SK-N-SH (cell line): ENCODE data around the gene ROPN1L.

Experiments used
- CHD2 ChIP-seq: fragments of 150-350 bp; IDR thresholded peaks from 2 replicates; pipeline ENCODE4 v1.6.1; 2018; ENCODE audit warnings: low read length; ENCODE audit not compliant: partially characterized antibody
- ELF1 ChIP-seq: IDR thresholded peaks from 2 replicates; pipeline ENCODE4 v1.4.0; 2012
- EP300 ChIP-seq, 2 experiments: IDR thresholded peaks; 2 replicates each; pipeline versions ENCODE4 v1.4.0 to v1.6.1; 2012; ENCODE audit warnings: borderline replicate concordance in 1 of 2, low read depth in 1 of 2, low read length in 1 of 2
- EZH2phosphoT487 ChIP-seq: fragments of 200-600 bp; sonication (generic); IDR thresholded peaks from 2 replicates; pipeline ENCODE4 v1.6.1; 2017; ENCODE audit warnings: low read depth, mixed run types, mild to moderate bottlenecking, antibody characterized with exemption, moderate library complexity, borderline replicate concordance
- FOSL2 ChIP-seq: IDR thresholded peaks from 2 replicates; pipeline ENCODE4 v1.4.0; 2012; ENCODE audit warnings: low read depth, mild to moderate bottlenecking, moderate library complexity, borderline replicate concordance
- GABPA ChIP-seq: IDR thresholded peaks from 2 replicates; pipeline ENCODE4 v1.4.0; 2012; ENCODE audit warnings: low read depth, mild to moderate bottlenecking
- JUND ChIP-seq: IDR thresholded peaks from 2 replicates; pipeline ENCODE4 v1.4.0; 2012
- PBX3 ChIP-seq: IDR thresholded peaks from 2 replicates; pipeline ENCODE4; 2012
- POLR2AphosphoS5 ChIP-seq: IDR thresholded peaks from 2 replicates; pipeline ENCODE4 v1.6.1; 2012; ENCODE audit warnings: low read depth, low read length
- RAD21 ChIP-seq: IDR thresholded peaks from 2 replicates; pipeline ENCODE4 v1.6.1; 2012; ENCODE audit warnings: mild to moderate bottlenecking, low read length
- RXRA ChIP-seq: IDR thresholded peaks from 2 replicates; pipeline ENCODE4 v1.4.0; 2012; ENCODE audit warnings: low read depth, mild to moderate bottlenecking, borderline replicate concordance
- SIN3A ChIP-seq: IDR thresholded peaks from 2 replicates; pipeline ENCODE4 v1.6.1; 2012; ENCODE audit warnings: low read depth, mild to moderate bottlenecking, low read length, moderate library complexity, borderline replicate concordance
- TF ChIP-seq, protein P1 (sequence below): fragments of 200-600 bp; sonication (generic); IDR thresholded peaks from 2 replicates; pipeline ENCODE4 v1.6.1; 2017; ENCODE audit warnings: antibody characterized with exemption, mild to moderate bottlenecking, moderate library complexity
- TF ChIP-seq, protein P2 (sequence below): IDR thresholded peaks from 2 replicates; pipeline ENCODE4 v1.6.1; 2012; ENCODE audit warnings: mild to moderate bottlenecking, low read depth, low read length, moderate library complexity

DNA sequence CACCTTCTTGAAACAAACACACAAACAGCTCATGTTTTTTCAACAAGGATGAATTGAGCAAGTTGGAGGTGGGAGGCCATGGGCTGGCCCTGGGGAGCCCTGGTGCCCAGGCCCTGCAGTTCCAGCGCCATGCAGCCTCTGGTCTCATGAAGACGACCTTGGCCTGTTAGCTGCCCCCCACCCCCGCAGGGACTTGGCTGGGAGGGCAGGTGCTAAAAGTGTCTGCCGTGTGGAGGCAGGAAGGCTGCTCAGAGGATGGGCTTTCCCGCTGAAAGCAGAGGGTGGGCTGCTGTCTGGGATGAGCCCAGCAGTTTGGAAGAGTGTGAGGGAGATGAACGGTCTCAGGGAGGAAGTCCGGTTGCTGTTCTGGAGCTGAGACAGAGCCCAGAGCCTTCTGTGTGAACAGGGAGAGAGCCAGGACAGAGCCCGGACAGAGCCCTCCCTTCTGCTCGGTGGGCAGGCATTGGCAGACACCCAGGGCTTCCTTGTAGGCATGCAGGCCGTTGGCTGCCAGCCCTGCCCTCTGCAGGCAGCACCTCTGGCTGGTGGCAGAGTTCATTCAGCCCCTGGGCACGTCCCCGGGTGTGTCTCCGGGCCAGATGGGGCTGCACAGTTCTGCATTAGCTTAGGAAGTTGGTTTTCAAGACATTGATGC is 18.7 kb downstream of the ROPN1L start:
- TF ChIP-seq, protein P1, sequence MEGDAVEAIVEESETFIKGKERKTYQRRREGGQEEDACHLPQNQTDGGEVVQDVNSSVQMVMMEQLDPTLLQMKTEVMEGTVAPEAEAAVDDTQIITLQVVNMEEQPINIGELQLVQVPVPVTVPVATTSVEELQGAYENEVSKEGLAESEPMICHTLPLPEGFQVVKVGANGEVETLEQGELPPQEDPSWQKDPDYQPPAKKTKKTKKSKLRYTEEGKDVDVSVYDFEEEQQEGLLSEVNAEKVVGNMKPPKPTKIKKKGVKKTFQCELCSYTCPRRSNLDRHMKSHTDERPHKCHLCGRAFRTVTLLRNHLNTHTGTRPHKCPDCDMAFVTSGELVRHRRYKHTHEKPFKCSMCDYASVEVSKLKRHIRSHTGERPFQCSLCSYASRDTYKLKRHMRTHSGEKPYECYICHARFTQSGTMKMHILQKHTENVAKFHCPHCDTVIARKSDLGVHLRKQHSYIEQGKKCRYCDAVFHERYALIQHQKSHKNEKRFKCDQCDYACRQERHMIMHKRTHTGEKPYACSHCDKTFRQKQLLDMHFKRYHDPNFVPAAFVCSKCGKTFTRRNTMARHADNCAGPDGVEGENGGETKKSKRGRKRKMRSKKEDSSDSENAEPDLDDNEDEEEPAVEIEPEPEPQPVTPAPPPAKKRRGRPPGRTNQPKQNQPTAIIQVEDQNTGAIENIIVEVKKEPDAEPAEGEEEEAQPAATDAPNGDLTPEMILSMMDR = 0 out of 2 replicates have a peak, but pooled peaks have one; percentile 9
- no peak for TF ChIP-seq RXRA
- no peak for TF ChIP-seq SIN3A
- TF ChIP-seq RAD21 = no peak
- TF ChIP-seq, protein P2, sequence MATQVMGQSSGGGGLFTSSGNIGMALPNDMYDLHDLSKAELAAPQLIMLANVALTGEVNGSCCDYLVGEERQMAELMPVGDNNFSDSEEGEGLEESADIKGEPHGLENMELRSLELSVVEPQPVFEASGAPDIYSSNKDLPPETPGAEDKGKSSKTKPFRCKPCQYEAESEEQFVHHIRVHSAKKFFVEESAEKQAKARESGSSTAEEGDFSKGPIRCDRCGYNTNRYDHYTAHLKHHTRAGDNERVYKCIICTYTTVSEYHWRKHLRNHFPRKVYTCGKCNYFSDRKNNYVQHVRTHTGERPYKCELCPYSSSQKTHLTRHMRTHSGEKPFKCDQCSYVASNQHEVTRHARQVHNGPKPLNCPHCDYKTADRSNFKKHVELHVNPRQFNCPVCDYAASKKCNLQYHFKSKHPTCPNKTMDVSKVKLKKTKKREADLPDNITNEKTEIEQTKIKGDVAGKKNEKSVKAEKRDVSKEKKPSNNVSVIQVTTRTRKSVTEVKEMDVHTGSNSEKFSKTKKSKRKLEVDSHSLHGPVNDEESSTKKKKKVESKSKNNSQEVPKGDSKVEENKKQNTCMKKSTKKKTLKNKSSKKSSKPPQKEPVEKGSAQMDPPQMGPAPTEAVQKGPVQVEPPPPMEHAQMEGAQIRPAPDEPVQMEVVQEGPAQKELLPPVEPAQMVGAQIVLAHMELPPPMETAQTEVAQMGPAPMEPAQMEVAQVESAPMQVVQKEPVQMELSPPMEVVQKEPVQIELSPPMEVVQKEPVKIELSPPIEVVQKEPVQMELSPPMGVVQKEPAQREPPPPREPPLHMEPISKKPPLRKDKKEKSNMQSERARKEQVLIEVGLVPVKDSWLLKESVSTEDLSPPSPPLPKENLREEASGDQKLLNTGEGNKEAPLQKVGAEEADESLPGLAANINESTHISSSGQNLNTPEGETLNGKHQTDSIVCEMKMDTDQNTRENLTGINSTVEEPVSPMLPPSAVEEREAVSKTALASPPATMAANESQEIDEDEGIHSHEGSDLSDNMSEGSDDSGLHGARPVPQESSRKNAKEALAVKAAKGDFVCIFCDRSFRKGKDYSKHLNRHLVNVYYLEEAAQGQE = no peak
- no peak for TF ChIP-seq GABPA
- TF ChIP-seq CHD2 = no peak
- TF ChIP-seq EZH2phosphoT487 = no peak
- TF ChIP-seq POLR2AphosphoS5 = no peak
- TF ChIP-seq EP300 (IDR thresholded peaks at IDR 0.05; ENCODE audit: borderline replicate concordance in 1 of 2, low read depth in 1 of 2, low read length in 1 of 2) = no peak
- TF ChIP-seq FOSL2 = no peak
- TF ChIP-seq ELF1 = no peak
- TF ChIP-seq JUND = no peak
- no peak for TF ChIP-seq PBX3
